ENCODE data around the gene WWC2.

WWC2 gene

GRCh38 chr4:183182873-183183725 is 84.0 kb downstream of the WWC2 start:
- DNase-seq (ENCODE audit: low read depth): peak; percentile 21
- TF ChIP-seq CTCF (IDR thresholded peaks at IDR 0.05; ENCODE audit: insufficient read depth, low read depth, low read length, missing control alignments): no peak
- H3K4me3 ChIP-seq (ENCODE audit: low read depth, low read length): no peak overlapping the region

GRCh38 chr4:183183906-183184535 is 85.0 kb downstream of the WWC2 start:
- H3K4me3 ChIP-seq (ENCODE audit: low read depth, low read length): no peak overlapping the region
- DNase-seq (ENCODE audit: low read depth): no peak
- no peak for TF ChIP-seq CTCF (IDR thresholded peaks at IDR 0.05; ENCODE audit: insufficient read depth, low read depth, low read length, missing control alignments)

GRCh38 chr4:183185018-183185417 is 86.0 kb downstream of the WWC2 start:
- H3K4me3 ChIP-seq (ENCODE audit: low read depth, low read length): no peak overlapping the region
- peak; percentile 22 for DNase-seq (ENCODE audit: low read depth)
- TF ChIP-seq CTCF (IDR thresholded peaks at IDR 0.05; ENCODE audit: insufficient read depth, low read depth, low read length, missing control alignments): no peak

GRCh38 chr4:183185559-183185958 is 86.5 kb downstream of the WWC2 start:
- no peak overlapping the region for H3K4me3 ChIP-seq (ENCODE audit: low read depth, low read length)
- DNase-seq (ENCODE audit: low read depth): no peak
- no peak for TF ChIP-seq CTCF (IDR thresholded peaks at IDR 0.05; ENCODE audit: insufficient read depth, low read depth, low read length, missing control alignments)

GRCh38 chr4:183186813-183187212 is 87.8 kb downstream of the WWC2 start:
- DNase-seq (ENCODE audit: low read depth): no peak
- TF ChIP-seq CTCF (IDR thresholded peaks at IDR 0.05; ENCODE audit: insufficient read depth, low read depth, low read length, missing control alignments): no peak
- H3K4me3 ChIP-seq (ENCODE audit: low read depth, low read length): no peak overlapping the region

- TF ChIP-seq CTCF (IDR thresholded peaks at IDR 0.05; ENCODE audit: insufficient read depth, low read depth, low read length, missing control alignments): no peak
- DNase-seq (ENCODE audit: low read depth): no peak
- H3K4me3 ChIP-seq (ENCODE audit: low read depth, low read length): no peak overlapping the region
These were observed 92.0 kb downstream of the WWC2 start for GRCh38 chr4:183190900-183191527.

Measured in GM12865 (cell line).